HEK293T (cell line): ENCODE measurements around the gene VSIR.

Experiments
- CTCF ChIA-PET: fragments of 350-600 bp; formaldehyde crosslinking; extraction: SDS; loops from one replicate; lab custom pipeline; 2021; ENCODE audit warnings: antibody characterized with exemption, inconsistent platforms; lab: Yijun Ruan, JAX
- POLR2A ChIA-PET: fragments of 350-600 bp; formaldehyde crosslinking; extraction: SDS; loops from one replicate; lab custom pipeline; 2020; ENCODE audit warnings: antibody characterized with exemption, inconsistent platforms; lab: Yijun Ruan, JAX
- DNase-seq: peaks from one replicate; pipeline ENCODE4 v3.0.0; 2012; ENCODE audit warnings: mixed read lengths; ENCODE audit errors: extremely low spot score
- ARNT ChIP-seq: fragments of 450-650 bp; IDR thresholded peaks from 2 replicates; pipeline ENCODE4 v1.6.1; 2017; ENCODE audit warnings: mild to moderate bottlenecking
- BHLHE40 ChIP-seq: fragments of 450-650 bp; IDR thresholded peaks from 2 replicates; pipeline ENCODE4 v1.6.1; 2016; ENCODE audit warnings: mild to moderate bottlenecking, moderate library complexity, borderline replicate concordance
- CTBP1 ChIP-seq: fragments of 450-650 bp; IDR thresholded peaks from 2 replicates; pipeline ENCODE4 v1.6.1; 2016; ENCODE audit warnings: borderline replicate concordance
- ELF4 ChIP-seq: fragments of 450-650 bp; IDR thresholded peaks from 2 replicates; pipeline ENCODE4 v1.6.1; 2017; ENCODE audit warnings: antibody characterized with exemption
- FOXA1 ChIP-seq: fragments of 450-650 bp; IDR thresholded peaks from 2 replicates; pipeline ENCODE4 v1.6.1; 2016; ENCODE audit warnings: mild to moderate bottlenecking
- FOXK2 ChIP-seq: fragments of 450-650 bp; IDR thresholded peaks from 2 replicates; pipeline ENCODE4 v1.6.1; 2016; ENCODE audit warnings: mild to moderate bottlenecking
- FOXM1 ChIP-seq: fragments of 450-650 bp; IDR thresholded peaks from 2 replicates; pipeline ENCODE4 v1.6.1; 2017; ENCODE audit warnings: mild to moderate bottlenecking, borderline replicate concordance
- HDGF ChIP-seq: fragments of 450-650 bp; IDR thresholded peaks from 2 replicates; pipeline ENCODE4 v1.6.1; 2017; ENCODE audit warnings: antibody characterized with exemption, borderline replicate concordance
- L3MBTL2 ChIP-seq: fragments of 450-650 bp; conservative IDR thresholded peaks from 2 replicates; pipeline ENCODE4 v1.6.1; 2016; ENCODE audit warnings: mild to moderate bottlenecking
- LEF1 ChIP-seq: fragments of 450-650 bp; IDR thresholded peaks from 2 replicates; pipeline ENCODE4 v1.6.1; 2017; ENCODE audit warnings: mild to moderate bottlenecking, borderline replicate concordance
- NFRKB ChIP-seq: fragments of 450-650 bp; IDR thresholded peaks from 2 replicates; pipeline ENCODE4 v1.6.1; 2016; ENCODE audit warnings: mild to moderate bottlenecking, moderate library complexity
- PKNOX1 ChIP-seq: fragments of 450-650 bp; IDR thresholded peaks from 2 replicates; pipeline ENCODE4 v1.6.1; 2016
- SP1 ChIP-seq: fragments of 450-650 bp; IDR thresholded peaks from 2 replicates; pipeline ENCODE4 v1.6.1; 2017
- SUZ12 ChIP-seq: fragments of 450-650 bp; IDR thresholded peaks from 2 replicates; pipeline ENCODE4 v1.6.1; 2016; ENCODE audit warnings: mild to moderate bottlenecking
- TARDBP ChIP-seq: fragments of 450-650 bp; IDR thresholded peaks from 2 replicates; pipeline ENCODE4 v1.6.1; 2016
- ZNF384 ChIP-seq: fragments of 450-650 bp; IDR thresholded peaks from 2 replicates; pipeline ENCODE4 v1.6.1; 2016

The VSIR gene

GRCh38 chr10:71799608-71800453 lies 26.5 kb upstream of the VSIR start:
- no peak for DNase-seq
- ChIA-PET POLR2A (no interaction called here), CTCF (interaction anchor here (0.6 kb wide), 1 partner anchor 95 kb away, joined by 3 read pairs; no protein-coding TSS in a partner anchor)
- no peak for TF ChIP-seq PKNOX1
- TF ChIP-seq NFRKB: no peak
- TF ChIP-seq FOXA1: no peak
- no peak for TF ChIP-seq L3MBTL2
- TF ChIP-seq FOXM1: no peak
- TF ChIP-seq ELF4: no peak
- TF ChIP-seq ZNF384: no peak
- TF ChIP-seq SP1: no peak
- TF ChIP-seq LEF1: no peak
- TF ChIP-seq TARDBP: no peak
- TF ChIP-seq HDGF: no peak
- no peak for TF ChIP-seq CTBP1
- TF ChIP-seq ARNT: no peak
- no peak for TF ChIP-seq BHLHE40

GRCh38 chr10:71799112-71799511 lies 25.8 kb upstream of the VSIR start:
- no peak for TF ChIP-seq BHLHE40
- no peak for TF ChIP-seq ZNF384
- no peak for TF ChIP-seq LEF1
- no peak for TF ChIP-seq PKNOX1
- no peak for TF ChIP-seq HDGF
- no peak for TF ChIP-seq NFRKB
- no peak for TF ChIP-seq FOXA1
- no peak for TF ChIP-seq ELF4
- TF ChIP-seq ARNT: no peak
- TF ChIP-seq FOXM1: no peak
- TF ChIP-seq L3MBTL2: no peak
- TF ChIP-seq SP1: no peak
- no peak for TF ChIP-seq SUZ12
- no peak for TF ChIP-seq CTBP1
- TF ChIP-seq FOXK2: no peak
- POLR2A ChIA-PET: no interaction called here
- CTCF ChIA-PET: no interaction called here
- no peak for DNase-seq

- no peak for DNase-seq
- ChIA-PET POLR2A (no interaction called here), CTCF (no interaction called here)
- no peak for TF ChIP-seq LEF1
- no peak for TF ChIP-seq HDGF
- TF ChIP-seq CTBP1: no peak
- no peak for TF ChIP-seq FOXK2
- TF ChIP-seq L3MBTL2: no peak
- TF ChIP-seq PKNOX1: no peak
- TF ChIP-seq TARDBP: no peak
- TF ChIP-seq FOXM1: no peak
- no peak for TF ChIP-seq ELF4
- TF ChIP-seq BHLHE40: no peak
- no peak for TF ChIP-seq SP1
- TF ChIP-seq SUZ12: no peak
- TF ChIP-seq ZNF384: no peak
- no peak for TF ChIP-seq NFRKB
- no peak for TF ChIP-seq FOXA1
- no peak for TF ChIP-seq ARNT
Measured at GRCh38 chr10:71798308-71798624, 24.9 kb upstream of the VSIR start.

- POLR2A ChIA-PET: no interaction called here
Measured at GRCh38 chr10:71797533-71798307, 24.4 kb upstream of the VSIR start.

More at GRCh38 chr10:71797533-71798307, 24.4 kb upstream of the VSIR start:
- CTCF ChIA-PET: interaction anchor here (0.6 kb wide), 1 partner anchor 1481 kb away, joined by 3 read pairs; no protein-coding TSS in a partner anchor
- TF ChIP-seq SP1 (no peak), L3MBTL2 (no peak), PKNOX1 (no peak), LEF1 (no peak), TARDBP (no peak), ZNF384 (no peak), FOXA1 (no peak), ARNT (no peak)
- DNase-seq: no peak
